Aorta (tissue), 5 donors: ENCODE results near the gene SMR3B. TPM values are rescaled to one million over a fixed set of nuclear protein-coding genes. Genes with fewer than 3 reads are reported as not detected.

Source experiments
- ATAC-seq: fragments of 200-7000 bp; cut with Tn5 transposase; one replicate; pipeline ENCODE4 v1.9.1; 2022; ENCODE audit warnings: moderate library complexity; ENCODE audit not compliant: low FRiP score
- DNase-seq, 2 donors: peaks; one replicate each; pipeline ENCODE4 v3.0.0-alpha.2; 2020
- H3K27ac ChIP-seq, 2 donors: one replicate each; pipeline ENCODE4 v1.5.1; 2013; ENCODE audit warnings: low read length in 2 of 2, mild to moderate bottlenecking in 2 of 2, moderate library complexity in 2 of 2, control low read depth in 1 of 2, inconsistent platforms in 1 of 2, low read depth in 1 of 2
- H3K27me3 ChIP-seq, 2 donors: one replicate each; pipeline ENCODE4 v1.6.1; 2013; ENCODE audit warnings: control low read depth in 1 of 2, low read length in 1 of 2, mild to moderate bottlenecking in 1 of 2, moderate library complexity in 1 of 2; ENCODE audit not compliant: insufficient read depth in 2 of 2, control insufficient read depth in 1 of 2
- H3K36me3 ChIP-seq, 2 donors: one replicate each; pipeline ENCODE4 v1.6.1; 2013; ENCODE audit warnings: control low read depth in 1 of 2, low read length in 1 of 2, mild to moderate bottlenecking in 1 of 2; ENCODE audit not compliant: insufficient read depth in 2 of 2, control insufficient read depth in 1 of 2
- H3K4me1 ChIP-seq, 2 donors: one replicate each; pipeline ENCODE4 v1.6.1; 2013; ENCODE audit warnings: low read length in 2 of 2, control low read depth in 1 of 2, mild to moderate bottlenecking in 1 of 2, moderate library complexity in 1 of 2; ENCODE audit not compliant: insufficient read depth in 2 of 2, control insufficient read depth in 1 of 2
- H3K4me3 ChIP-seq, 2 donors: one replicate each; pipeline ENCODE4 v1.5.1; 2013; ENCODE audit warnings: low read length in 2 of 2, control low read depth in 1 of 2, mild to moderate bottlenecking in 1 of 2
- H3K9me3 ChIP-seq: one replicate; pipeline ENCODE4 v1.6.1; 2013; ENCODE audit warnings: mild to moderate bottlenecking, low read length; ENCODE audit not compliant: control insufficient read depth
- WGBS, 2 donors: extraction: QIAGEN DNeasy Blood & Tissue Kit; methylation state at CpG; one replicate each; pipeline ENCODE4 v1.1.7; 2013; 5-methylcytosine and 5-hydroxymethylcytosine counted together
- intact Hi-C, 2 donors: fragments of 100-400 bp; cut with DNase I; formaldehyde crosslinking; loops; one replicate each; pipeline versions ENCODE4 v1.14.2 to v1.15.0; 2022
- long read RNA-seq, 2 donors: library from polyadenylated mRNA; unstranded; transcript quantifications; one replicate each; pipeline ENCODE4 v2.0.0, GENCODE V29; 2020 to 2021
- polyA plus RNA-seq, 2 donors: library from polyadenylated mRNA; stranded (reverse); fragments of 200-250 nt; gene quantifications; one replicate each; pipeline ENCODE4 v1.2.3, GENCODE V29; 2013
- total RNA-seq, 2 donors: library from RNA; stranded (reverse); fragmentation: NEBNext Ultra II Directional; extraction: Animal tissue kit (Norgen Biotek cat#: 25700); gene quantifications; one replicate each; pipeline ENCODE4 v1.2.1, GENCODE V29; 2021
- donor health status: healthy with polysubstance abuse.
- donor health status: Bipolar disorder and iron deficiency.
- donor health status: DM: no; HTN: no; CAD: no.
- donor health status: DM: no; HTN: no; CAD: no.
- donor health status: DM: yes; HTN: yes; CAD: no.

The SMR3B gene
- total RNA-seq (not detected), polyA plus RNA-seq (not detected)
- long read RNA-seq, donor 1 = 0 reads
- long read RNA-seq, donor 2 = 0 reads

DNA sequence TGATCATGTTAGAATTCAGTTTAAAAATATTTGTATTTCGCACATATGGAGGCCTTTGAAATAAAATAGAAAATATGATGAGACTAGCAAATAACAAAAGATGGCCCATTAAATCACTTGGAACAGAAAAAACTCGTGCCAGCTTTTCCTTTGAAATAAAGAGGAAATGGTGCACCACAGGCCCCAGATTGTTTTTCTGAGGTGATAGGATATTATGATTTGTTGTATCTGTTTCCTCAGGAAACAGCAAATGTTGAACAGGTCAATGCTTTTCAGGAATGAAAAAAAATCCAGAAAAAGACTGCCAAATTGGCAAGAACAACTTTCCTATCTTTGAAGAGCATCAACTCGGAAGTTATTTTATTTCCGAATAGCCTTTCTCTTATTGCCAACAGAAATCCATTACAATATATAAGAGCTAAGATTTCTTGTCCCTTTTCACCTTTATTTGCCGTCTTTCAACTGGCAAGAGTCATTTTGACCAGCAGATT lies at the start of gene SMR3B:
SMR3B (plus strand) TSS at position 441 of the 491 bp plus-strand sequence. CDS start 1,380 bp downstream, outside the sequence.
- ATAC-seq (no peak), DNase-seq (no peak)
- Histone ChIP-seq H3K27ac (no peak within 1 kb of the TSS), H3K9me3 (no peaks in the 10 kb centered on the region), H3K4me1 (no peaks in the 10 kb centered on the region), H3K36me3 (no peaks in the 10 kb centered on the region), H3K27me3 (no peaks in the 10 kb centered on the region), H3K4me3 (no peak within 1 kb of the TSS)
- intact Hi-C loops = no loop called here
- 64 to 71% methylated on average over 5 of the region's 5 CpGs for WGBS, 2 donors

DNA sequence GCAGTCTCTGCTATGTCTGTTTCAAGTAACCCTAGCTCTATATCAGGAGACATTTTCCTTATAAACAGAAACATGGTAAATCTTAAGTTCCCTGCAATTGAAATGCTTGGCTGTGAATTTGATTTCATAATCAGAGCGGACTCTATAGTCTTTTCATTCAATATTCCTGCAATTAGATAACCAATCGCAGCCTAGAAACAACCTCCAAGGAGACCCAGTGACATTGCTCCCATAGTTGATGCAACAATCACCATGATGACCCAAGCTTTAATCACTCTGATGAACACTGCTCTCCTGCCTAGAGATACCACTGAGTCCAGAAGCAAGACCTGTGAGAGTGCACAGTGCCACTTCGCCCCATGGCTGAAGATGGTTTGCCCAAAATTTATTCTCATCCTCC lies 48.2 kb upstream of the SMR3B start, which contains the start of gene CABS1:
CABS1 (plus strand) TSS at position 301 of the 400 bp plus-strand sequence; CDS start at position 360, 59 bp downstream.
- Histone ChIP-seq H3K27ac (no peak within 1 kb of the TSS), H3K4me1 (no peaks in the 10 kb centered on the region), H3K4me3 (no peak within 1 kb of the TSS), H3K36me3 (no peaks in the 10 kb centered on the region), H3K9me3 (no peaks in the 10 kb centered on the region), H3K27me3 (no peaks in the 10 kb centered on the region)
- DNase-seq (no peak), ATAC-seq (no peak)
- intact Hi-C loops = no loop called here
- WGBS, 2 donors = 90 to 95% methylated on average over 3 of the region's 3 CpGs

DNA sequence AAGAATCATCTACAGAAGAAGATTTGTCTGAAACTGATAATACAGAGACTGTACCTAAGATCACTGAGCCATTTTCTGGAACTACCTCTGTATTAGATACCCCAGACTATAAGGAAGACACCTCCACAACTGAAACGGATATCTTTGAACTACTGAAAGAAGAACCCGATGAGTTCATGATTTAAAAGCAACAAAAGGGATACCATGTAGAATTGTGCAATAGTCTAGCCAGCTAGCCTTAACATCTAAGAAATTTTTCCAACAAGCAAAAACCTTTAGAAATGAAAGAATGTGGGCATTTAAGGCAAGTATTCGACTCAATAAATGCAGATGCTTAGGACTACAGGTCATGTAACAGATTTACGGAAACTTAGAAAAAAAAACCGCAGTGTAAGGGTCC lies 46.9 kb upstream of the SMR3B start:
- H3K27me3 ChIP-seq = no peaks in the 10 kb centered on the region
- intact Hi-C loops = no loop called here
- WGBS, 2 donors = 83% methylated on average over 5 of the region's 5 CpGs
- H3K36me3 ChIP-seq = no peaks in the 10 kb centered on the region
- H3K4me3 ChIP-seq = no peak overlapping the region
- H3K9me3 ChIP-seq = no peaks in the 10 kb centered on the region
- DNase-seq = no peak
- ATAC-seq = no peak
- no peak overlapping the region for H3K27ac ChIP-seq
- H3K4me1 ChIP-seq = no peaks in the 10 kb centered on the region

DNA sequence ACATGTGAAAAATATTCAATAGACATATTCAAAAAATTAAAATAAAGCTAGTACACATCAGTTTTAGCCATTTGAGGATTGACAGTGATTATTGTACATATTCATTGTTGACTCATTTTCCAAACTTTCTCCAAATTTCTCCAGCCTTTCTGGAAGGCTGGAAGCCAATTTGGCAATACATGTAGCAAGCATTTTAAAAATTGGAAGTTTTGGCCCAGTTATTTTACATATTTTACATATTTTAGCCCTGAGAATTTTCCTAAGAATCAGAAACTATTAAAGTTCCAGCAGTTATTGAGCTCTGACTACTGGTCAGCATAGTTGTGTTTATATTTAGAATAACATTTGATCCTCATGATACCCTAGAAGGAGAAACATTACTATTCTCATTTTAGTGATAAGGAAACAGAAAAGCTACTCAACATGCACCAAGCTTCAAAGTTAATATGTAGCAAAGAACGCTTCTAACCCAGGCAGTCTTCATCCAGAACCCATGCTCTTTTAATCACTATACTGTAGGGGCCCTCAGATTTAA lies 45.0 kb upstream of the SMR3B start:
- ATAC-seq (no peak), DNase-seq (no peak)
- intact Hi-C loops = no loop called here
- H3K4me1 ChIP-seq = no peaks in the 10 kb centered on the region
- no peak overlapping the region for H3K4me3 ChIP-seq
- H3K9me3 ChIP-seq = no peaks in the 10 kb centered on the region
- no peaks in the 10 kb centered on the region for H3K27me3 ChIP-seq
- H3K36me3 ChIP-seq = no peaks in the 10 kb centered on the region
- 38 to 44% methylated on average over 1 of the region's 1 CpG for WGBS, 2 donors
- H3K27ac ChIP-seq = no peak overlapping the region

DNA sequence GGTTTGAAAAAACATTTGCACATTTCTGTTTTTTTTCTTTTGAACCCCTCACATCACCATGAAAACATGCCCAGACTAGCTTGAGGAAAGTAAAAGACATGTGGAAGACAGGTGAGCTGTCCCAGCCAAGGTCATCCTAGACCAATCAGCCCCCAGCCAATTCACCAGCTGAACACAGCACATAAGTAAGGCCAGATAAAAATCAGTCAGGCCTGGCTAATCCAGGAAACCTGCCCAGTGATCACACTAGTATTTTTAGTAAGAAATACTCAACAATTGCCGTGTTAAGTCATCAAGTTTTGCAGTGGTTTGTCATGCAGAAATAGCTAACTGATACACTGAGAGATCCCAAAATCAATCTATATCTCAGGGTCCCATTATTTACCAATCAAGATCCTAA lies 26.7 kb upstream of the SMR3B start:
- intact Hi-C loops = no loop called here
- Histone ChIP-seq H3K9me3 (no peaks in the 10 kb centered on the region), H3K4me1 (no peaks in the 10 kb centered on the region), H3K27ac (no peak overlapping the region), H3K27me3 (no peaks in the 10 kb centered on the region), H3K4me3 (no peak overlapping the region), H3K36me3 (no peaks in the 10 kb centered on the region)
- 3 to 22% methylated on average over 1 of the region's 1 CpG for WGBS, 2 donors
- no peak for DNase-seq
- ATAC-seq = no peak

DNA sequence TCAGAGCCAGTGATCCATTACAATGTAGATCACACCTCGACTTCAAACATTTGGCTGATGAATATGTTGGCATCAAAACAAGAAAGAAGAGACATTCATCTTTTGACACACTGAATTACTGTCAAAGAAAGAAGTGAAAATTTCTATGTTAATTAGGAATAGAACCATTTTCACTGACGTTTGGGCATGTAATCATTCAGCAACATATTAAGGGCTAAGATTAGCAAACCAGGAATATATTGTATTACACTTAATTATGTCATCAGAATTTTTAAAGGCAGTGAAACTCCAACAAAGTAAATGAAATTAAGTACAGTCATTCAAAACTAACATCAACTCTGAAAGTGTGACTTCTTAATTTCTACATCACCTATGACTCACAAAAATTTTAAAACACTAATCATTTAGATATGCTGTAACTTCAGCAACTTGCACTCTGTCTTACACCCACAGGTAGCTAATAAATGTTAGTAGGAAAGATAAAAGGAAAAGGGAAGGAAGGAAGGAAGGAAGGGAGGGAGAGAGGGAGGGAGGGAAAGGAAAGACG lies 23.7 kb upstream of the SMR3B start:
- H3K4me1 ChIP-seq = no peaks in the 10 kb centered on the region
- no peak overlapping the region for H3K27ac ChIP-seq
- DNase-seq (no peak), ATAC-seq (no peak)
- no peaks in the 10 kb centered on the region for H3K9me3 ChIP-seq
- H3K36me3 ChIP-seq = no peaks in the 10 kb centered on the region
- H3K4me3 ChIP-seq = no peak overlapping the region
- H3K27me3 ChIP-seq = no peaks in the 10 kb centered on the region
- WGBS, 2 donors = 54 to 65% methylated on average over 3 of the region's 3 CpGs
- intact Hi-C loops = no loop called here

DNA sequence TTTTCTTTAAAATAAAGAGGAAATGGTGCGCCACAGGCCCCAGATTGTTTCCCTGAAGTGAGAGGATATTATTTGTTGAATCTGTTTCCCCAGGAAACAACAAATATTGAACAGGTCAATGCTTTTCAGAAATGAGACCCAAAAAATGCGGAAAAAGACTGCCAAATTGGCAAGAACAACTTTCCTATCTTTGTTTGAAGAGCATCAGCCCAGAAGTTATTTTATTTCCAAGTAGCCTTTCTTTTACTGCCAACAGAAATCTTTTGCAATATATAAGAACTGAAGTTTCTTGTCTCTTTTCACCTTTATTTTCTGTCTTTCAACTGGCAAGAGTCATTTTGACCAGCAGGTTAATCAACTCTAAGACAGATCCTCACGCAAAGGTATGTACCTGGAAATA lies 22.5 kb upstream of the SMR3B start, which contains the start of gene SMR3A:
SMR3A (plus strand) TSS at position 301 of the 400 bp plus-strand sequence. CDS start 1,356 bp downstream, outside the sequence.
- no peaks in the 10 kb centered on the region for H3K9me3 ChIP-seq
- H3K27me3 ChIP-seq = no peaks in the 10 kb centered on the region
- no peak for DNase-seq
- 84 to 90% methylated on average over 3 of the region's 3 CpGs for WGBS, 2 donors
- no peak within 1 kb of the TSS for H3K27ac ChIP-seq
- intact Hi-C loops = no loop called here
- no peaks in the 10 kb centered on the region for H3K36me3 ChIP-seq
- H3K4me3 ChIP-seq = no peak within 1 kb of the TSS
- no peak for ATAC-seq
- no peaks in the 10 kb centered on the region for H3K4me1 ChIP-seq

DNA sequence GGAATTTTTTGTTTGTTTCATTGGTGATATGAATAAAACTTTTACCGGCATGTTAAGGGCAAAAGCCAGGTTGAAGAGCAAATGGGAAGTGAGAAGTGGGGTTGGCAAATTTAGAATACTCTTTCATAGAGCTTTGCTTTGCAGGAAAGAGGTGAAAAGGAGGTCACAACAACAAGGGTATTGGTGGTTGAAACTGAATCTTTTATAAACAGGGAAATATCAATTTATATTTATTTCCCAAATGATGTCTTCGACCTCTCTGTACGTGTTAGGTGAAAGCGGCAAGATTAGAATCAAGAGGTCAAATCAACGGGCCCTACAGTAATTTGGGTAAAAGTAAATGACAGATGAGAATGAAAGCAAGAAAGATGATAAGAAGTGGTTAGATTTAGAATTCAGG lies 18.9 kb upstream of the SMR3B start:
- intact Hi-C loops = no loop called here
- Histone ChIP-seq H3K4me3 (no peak overlapping the region), H3K9me3 (no peaks in the 10 kb centered on the region), H3K36me3 (no peaks in the 10 kb centered on the region), H3K4me1 (no peaks in the 10 kb centered on the region), H3K27ac (no peak overlapping the region), H3K27me3 (no peaks in the 10 kb centered on the region)
- no peak for DNase-seq
- ATAC-seq = no peak
- 89 to 93% methylated on average over 5 of the region's 5 CpGs for WGBS, 2 donors

DNA sequence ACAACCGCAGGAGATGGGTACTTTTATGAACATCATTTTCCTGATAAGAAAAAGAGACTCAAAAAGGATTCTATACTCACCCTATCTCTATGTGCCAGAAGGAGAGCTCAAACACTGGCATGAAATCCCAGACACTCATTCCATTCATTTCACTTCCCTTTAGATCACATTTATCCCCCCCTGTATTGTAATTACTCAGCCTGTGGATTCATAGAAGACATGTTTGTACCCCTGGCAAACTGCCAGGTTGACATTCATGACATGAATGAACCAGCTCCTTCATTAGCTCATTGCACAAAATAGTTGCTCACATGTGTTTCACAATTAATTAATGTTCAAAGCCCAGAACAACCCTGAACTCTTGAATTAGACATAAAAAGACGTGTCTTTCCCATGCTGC lies 17.5 kb upstream of the SMR3B start:
- H3K36me3 ChIP-seq = no peaks in the 10 kb centered on the region
- no peak overlapping the region for H3K4me3 ChIP-seq
- H3K4me1 ChIP-seq = no peaks in the 10 kb centered on the region
- H3K9me3 ChIP-seq = no peaks in the 10 kb centered on the region
- intact Hi-C loops = no loop called here
- no peaks in the 10 kb centered on the region for H3K27me3 ChIP-seq
- DNase-seq (no peak), ATAC-seq (no peak)
- H3K27ac ChIP-seq = no peak overlapping the region
- 42 to 47% methylated on average over 2 of the region's 2 CpGs for WGBS, 2 donors
